GF-D8 (cell line): ENCODE measurements around the gene SND1.
A peak's percentile ranks its signal among the peaks of the same experiment; 100 is the strongest.

Experiments used
- DNase-seq: peaks from one replicate; lab custom pipeline; 2025; lab: John Stamatoyannopoulos, UW

The SND1 gene

DNA sequence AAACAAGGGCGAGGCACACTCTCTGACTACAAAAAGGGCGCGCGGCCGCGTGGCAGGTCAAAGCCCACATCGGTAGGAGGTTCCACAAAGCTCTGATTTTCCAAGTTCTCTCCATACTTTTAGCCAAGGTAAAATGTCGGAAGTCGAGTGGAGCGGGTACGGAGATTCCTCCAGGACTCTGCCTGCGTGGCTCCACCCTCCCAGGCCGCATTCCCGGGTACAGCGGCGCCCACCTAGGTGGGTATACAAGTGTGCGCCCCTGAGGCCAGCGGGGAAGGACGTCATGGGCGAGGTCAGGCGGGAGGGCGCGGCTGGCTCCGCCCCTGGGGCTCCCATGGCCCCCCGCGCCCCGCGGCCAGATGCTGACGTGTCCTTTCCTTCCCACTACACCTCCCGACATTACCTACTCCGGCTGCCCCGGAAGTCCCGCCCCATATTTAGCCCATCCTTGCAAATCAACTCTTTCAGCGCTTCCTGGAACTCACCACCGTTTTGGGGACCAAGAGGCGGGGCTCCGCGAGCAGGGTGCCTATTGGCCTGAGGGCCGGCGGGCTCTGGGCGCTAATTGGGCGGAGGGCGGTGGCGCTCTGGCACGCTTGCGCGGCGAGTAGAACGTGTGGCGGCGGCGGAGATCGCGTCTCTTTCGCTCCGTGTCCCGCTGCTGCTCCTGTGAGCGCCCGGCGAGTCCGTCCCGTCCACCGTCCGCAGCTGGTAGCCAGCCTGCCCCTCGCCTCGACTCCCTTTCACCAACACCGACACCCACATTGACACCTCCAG lies at the start of gene SND1:
TSS of gene SND1 (plus strand) at position 639 of the 777 bp plus-strand sequence. CDS start 180 bp downstream, outside the sequence.
- DNase-seq, result peak; percentile 98

DNA sequence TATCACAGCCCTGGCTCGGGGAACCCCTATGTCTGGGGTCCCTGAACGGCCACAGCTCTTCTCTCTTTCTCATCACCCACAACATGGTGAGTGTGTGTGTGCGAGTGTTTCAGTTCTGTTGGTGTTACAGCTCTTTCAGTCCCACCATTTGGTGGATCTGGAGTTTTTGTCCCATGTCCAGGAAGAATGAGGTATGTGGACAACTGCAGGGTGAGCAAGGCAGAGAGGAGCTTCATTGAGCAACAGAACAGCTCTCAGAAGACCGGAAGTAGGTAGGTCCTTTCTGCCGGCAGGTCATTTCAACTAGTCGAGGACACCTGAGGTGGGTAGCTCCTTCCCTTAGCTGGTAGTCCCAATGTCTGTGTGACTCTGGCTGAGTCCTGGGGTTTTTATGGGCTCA lies 43.5 kb upstream of the SND1 start:
- no peak for DNase-seq

DNA sequence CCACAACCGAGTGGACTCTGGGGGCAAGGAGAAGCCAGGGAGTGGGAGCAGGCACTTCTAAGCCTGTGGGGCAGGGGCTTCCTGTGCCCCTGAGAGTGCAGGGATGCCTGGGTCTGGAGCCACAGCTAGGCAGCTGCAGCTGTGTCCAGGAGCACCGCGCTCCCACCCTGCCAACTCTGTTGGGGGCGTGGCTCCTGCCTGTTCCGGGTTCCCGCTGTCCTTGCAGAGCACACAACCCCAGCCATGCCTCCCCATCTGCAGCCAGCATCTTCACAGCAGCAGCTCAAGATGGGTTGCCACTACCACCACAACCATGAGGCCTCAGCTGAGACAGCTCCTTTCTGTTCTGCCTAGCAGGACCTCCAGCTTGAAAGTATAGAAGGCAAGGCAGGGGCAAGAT lies 42.7 kb upstream of the SND1 start:
- DNase-seq, result no peak

DNA sequence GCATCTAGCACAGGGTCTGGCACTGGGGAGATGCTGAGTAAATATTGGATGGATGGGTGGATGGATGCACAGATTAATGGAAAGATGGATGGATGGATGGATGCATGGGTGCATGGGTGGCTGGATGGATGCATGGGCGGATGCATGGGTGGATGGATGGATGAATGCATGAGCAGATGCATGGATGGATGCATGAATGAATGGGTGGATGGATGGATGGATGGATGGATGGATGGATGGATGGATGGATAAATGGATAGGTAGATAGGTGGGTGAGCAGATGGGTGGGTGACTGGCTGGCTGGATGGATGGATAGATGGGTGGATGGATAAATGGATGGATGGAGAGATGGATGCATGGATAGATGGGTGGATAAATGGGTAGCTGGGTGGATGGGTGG lies 39.7 kb upstream of the SND1 start:
- DNase-seq, result no peak

DNA sequence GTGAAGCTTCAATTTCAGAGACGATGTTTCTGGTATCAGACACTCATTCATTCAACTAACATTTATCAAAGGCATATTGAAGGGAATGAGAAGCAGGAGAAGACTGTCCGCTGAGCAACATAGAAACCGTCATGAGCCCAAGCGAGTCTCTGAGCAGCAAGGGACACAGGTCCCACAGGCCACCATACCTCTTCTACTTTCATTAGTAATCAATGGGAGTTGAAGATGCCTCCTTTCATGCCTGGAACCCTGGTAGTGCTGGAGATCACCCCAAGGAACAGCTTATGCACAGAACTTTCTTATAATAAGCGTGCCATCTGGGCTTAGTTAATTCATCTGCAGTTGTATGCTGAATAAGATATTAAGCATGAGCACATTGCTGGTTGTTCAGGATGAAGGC lies 35.3 kb upstream of the SND1 start:
- DNase-seq, result no peak

DNA sequence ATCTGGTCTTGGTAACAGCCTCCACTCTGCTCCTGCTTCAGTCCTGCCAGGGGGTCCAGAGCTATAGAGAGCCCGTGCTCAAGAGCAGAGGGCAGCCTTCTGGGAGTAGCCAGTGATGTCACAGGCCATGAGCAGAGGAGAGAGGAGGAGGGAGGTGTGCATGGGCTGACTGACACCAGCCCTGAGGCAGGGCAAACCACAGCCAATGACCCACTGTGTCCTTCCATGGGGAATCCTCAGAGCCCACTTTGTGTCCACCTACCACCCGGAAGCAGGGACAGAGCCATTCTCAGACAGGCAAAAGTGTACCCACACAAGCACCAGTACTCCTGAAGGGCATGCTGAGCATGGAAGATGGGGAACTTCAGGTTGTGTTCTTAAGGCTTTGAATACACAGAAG lies 34.0 kb upstream of the SND1 start, which contains the start of gene PAX4:
TSS of gene PAX4 (minus strand) at position 101 of the 400 bp plus-strand sequence. CDS start 2,214 bp downstream, outside the sequence.
- no peak for DNase-seq

DNA sequence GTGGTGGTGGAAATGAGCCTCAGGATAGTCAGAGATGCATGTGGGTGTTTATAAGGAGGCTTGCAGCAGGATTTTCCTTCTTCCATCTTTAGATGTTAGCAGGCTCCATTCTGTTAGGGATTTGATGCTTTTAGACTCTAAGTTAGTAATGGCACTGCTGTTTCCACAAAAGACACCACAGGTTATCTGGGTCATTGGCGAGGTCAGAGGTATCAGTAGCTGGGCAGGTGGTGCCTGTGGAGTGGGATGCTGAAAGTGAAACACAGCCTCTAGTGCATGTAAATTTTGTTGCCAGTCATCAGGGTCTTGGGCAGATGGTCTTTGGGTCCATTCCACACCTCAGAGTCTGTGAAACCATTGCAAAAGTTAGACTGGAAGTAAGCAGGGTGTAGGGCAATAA lies 33.2 kb upstream of the SND1 start:
- DNase-seq, result no peak

DNA sequence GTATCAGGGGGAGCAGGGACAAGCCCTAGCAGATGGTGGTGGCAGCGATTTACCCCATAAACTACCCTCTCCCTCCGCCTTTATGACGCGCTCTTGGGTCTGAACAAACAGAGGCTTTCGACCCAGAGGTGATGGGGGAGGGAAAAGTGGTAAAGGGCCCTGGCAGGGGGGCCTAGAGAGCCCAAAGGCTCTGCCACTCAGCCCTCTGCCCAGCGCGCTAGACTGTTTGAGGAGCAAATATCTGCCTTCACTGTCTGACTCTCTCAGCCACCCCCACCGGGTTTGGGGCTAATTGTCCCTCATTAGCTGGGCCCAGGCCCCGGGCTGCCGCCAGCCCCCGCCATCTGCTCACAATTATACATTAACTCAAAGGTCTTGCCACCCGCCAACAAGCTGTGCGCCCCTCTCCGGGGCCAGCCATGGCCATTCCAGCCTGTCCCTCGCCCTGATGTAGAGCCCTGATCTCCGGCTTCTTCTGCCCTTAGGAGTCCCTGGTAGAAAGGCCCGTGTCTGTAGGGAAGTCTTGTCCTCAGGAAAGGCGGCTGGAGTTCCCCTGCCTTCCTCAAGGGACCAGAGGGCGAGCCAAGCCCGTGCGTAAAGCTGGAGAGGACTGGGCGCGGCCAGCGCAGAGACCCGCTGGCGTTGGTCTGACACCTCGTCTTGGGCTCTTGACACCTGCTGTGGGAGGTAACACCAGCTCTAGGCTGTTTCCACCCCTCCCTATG lies 32.2 kb upstream of the SND1 start:
- DNase-seq, result no peak

DNA sequence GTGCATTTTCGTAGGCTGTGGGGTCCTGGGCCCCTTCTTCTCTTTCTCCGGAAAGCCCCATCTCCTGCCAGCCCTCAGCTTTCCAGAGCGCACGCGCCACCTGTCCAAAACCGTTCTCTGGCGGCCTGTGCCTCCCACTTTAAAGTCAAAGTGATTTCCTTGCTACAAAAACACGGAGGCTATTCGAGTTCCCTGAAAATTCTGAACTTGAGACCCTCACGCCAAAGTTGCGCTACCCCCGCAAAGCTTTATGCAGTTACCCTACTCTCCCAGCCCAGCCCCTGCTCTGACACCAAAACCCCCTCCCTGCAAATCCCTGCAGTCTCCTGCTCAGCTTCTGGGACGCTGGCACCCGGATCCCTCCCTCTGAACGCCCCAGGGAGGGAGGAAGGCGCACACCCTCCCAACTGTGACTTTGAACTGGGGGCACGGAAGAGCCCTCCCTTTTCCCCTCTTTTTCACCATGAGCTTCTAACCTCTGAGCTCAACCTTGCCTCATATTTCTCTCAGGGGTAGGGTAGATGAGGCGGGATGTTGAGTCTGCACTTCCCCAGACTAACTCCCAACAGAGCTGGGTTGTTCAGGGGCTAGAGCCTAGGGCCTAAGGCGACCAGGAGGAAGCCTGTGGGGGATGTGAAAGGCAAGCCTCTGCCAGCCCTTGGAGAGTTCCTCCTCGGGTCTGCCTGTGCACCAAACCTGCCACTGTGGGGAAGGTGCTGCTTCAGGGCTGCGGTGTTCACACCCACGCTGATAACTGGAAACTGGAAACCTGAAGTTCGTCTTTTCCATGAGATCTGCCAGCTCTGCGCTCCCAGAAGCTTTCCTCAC lies 31.4 kb upstream of the SND1 start:
- no peak for DNase-seq

DNA sequence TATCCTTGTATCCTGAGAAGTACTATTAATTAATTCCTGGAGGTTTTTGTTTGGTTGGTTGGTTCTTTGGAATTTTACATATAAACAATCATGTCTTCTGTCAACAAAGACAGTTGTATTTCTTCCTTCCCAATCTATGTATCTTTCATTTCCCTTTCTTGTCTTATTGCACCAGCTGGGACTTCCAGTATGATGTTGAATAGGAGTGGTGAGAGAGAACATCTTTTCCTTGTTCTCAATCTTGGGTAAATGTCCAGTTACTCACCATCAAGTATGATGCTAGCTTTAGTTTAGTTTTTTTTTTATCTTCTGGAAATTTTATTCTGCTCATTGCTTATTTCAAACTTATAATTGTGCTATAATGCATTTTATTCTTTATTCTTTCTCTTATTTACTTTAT lies 26.7 kb upstream of the SND1 start:
- no peak for DNase-seq

DNA sequence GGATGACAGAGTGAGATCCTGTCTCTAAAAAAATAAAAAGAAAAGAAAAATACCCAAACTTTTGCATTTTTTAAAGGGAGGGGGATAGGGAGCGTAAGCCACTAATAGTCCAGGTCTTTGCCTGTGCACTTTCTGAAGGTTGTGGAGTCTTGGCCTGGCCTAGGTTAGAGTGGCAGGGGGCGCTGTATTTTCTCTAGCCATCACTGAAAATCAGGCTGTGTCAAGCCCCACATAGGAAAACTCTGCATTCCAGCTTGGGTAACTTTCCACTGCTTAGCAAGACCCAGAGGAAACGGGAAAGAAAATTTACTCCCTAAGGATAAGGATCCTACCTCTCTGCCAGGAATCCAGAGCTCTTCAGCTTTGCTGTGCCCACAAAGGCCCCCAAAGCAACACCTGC lies 23.5 kb upstream of the SND1 start:
- DNase-seq, result no peak

DNA sequence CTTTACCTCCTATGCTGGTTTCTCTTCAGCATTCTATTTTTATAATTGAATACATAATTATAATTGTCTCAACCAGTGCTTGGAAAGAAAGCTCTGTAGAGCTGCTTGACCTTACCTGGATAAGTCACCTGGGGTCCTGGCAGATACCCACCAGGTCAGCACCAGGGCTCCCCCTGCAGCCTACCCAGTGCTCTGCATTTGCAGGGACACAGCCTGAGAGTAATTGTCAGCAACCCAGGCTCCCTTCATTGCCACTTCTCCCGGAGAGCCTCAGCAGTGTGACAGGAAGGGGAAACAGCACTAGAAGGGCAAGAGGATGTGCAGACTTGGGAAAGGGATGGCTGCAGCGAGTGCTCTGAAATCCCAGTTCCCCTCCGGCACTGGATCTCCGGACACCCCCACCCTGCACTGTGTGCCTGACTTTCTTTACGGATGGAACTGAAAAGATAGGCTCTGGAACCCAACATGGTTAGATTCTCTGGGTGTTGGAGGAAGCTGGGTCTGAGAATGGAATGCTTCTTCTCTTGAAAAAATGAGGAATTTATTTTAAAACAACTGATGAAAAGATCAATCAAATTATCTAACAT lies 22.6 kb upstream of the SND1 start:
- no peak for DNase-seq

DNA sequence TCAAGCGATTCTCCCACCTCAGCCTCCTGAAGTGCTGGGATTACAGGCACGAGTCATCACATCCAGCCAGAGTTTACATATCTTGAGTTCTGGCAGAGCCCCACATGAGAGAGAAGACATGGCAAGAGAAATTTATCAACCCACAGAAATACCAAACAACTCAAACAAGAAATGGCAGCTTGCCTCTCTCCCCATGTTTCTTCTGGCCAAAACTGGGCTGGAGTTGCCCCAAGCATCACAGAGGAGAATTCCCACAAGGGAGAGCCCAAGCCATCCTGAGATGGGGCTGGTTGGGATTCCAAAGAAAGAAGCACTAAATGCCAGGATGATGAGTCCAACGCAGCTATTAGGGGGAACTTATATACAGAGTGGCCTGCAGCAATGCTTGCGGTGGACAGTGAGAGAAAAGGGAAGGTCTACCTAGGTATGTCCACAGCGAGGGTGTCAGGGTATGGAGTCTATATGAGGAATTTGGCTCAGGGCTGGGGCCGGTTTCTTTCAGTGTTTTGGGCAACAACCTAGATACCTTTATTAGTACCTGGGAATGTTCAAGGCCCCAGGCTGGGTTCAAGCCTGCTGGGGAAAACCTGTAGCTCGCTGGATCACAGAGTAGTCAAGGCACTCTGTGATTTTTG lies 19.6 kb upstream of the SND1 start:
- no peak for DNase-seq

DNA sequence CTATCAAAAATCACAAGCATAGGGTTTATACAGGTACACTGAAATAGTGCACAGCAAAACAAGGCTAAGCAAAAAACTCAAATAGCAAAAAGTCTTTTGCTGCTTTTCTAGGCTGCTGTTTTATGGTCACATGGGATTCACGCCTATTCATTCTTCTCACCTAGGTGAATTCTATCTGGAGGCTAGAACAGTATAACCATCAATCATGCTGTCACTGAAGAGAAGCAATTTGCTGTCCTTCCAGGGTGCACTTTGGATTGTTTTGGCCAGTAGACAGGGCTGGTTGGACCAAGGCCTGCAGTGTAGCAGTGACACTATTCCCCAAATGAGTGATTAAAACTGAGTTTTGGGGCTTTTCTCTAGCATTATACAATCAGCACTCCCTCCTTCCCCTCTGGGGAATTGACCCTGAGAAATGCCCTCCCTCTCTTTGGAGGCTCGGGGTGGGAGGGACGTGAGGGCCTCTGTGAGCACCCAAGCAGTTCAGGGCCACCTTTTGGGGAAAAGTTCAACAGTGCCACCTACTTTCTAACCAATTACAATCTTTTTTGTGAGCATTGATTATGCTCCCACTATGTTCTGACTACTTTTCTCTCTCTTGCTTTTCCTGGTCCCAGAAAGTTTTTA lies 16.2 kb upstream of the SND1 start:
- no peak for DNase-seq

DNA sequence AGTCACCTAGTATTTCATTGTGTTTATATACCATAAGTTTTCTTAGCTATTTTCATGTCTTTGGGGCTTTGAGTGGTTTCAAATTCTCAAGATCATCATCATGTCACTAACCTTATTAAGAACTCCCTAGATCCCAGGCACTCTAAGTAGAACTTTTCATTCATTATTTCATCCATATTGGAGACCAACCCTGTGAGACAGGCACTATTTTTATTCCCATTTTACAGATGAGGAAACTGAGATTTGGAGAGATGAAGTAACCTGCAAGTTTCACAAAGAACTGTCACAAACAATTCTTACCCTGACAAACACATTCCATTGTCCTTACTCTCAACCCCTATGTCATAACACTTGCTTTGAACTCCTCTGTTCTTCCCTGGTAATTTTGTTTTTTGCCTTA lies 13.8 kb upstream of the SND1 start:
- DNase-seq, result no peak

DNA sequence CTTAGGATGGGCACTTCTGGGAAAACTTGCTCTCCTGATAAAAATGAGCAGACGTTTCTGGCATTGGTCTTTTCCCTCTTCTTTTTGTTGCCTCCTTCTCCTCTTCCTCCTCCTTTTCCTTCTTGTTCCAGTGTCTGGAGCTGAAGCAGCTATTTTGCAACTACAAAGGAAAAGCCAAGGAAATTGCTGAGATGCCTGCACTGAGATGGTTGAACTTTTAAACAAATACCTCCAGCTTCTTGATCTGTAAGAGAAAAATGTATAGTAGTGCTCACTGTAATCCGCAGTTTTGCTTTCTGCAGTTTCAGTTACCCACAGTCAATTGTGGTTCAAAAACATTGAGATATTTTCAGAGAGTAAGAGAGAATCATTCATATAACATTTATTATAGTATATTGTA lies 7.5 kb upstream of the SND1 start:
- no peak for DNase-seq

DNA sequence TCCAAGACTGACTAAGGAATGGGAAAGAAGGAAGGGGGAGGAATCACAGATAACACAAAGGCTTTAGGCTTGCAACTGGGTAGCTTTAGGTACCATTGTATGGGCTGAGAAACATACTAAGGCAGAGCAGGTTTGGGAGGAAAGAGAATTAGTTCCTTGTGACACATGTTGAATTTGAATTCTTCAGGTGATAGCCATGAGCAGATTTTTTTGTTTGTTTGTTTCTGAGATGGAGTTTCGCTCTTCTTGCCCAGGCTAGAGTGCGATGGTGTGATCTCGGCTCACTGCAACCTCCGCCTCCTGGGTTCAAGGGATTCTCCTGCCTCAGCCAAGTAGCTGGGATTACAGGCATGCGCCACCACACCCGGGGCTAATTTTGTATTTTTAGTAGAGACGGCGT lies 4.4 kb upstream of the SND1 start:
- DNase-seq, result no peak

DNA sequence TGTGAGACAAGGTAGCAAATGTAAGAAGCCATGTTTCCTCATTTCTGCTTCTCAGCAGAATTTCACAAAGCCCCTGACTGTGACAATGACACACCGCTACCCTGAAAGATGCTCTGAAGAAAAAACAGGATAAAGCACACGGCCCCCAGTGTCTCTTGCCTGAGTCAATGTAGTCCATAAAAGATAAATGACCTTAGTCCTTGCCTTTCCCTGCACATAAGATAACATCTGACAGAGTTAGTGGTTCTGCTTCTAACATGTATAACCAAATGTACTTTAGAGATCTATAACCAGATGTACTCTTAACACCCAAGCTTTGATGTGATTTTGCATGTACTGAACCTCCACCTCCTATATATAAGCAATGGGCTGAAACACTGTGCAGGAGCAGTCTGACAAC lies 3.0 kb upstream of the SND1 start:
- DNase-seq, result no peak

DNA sequence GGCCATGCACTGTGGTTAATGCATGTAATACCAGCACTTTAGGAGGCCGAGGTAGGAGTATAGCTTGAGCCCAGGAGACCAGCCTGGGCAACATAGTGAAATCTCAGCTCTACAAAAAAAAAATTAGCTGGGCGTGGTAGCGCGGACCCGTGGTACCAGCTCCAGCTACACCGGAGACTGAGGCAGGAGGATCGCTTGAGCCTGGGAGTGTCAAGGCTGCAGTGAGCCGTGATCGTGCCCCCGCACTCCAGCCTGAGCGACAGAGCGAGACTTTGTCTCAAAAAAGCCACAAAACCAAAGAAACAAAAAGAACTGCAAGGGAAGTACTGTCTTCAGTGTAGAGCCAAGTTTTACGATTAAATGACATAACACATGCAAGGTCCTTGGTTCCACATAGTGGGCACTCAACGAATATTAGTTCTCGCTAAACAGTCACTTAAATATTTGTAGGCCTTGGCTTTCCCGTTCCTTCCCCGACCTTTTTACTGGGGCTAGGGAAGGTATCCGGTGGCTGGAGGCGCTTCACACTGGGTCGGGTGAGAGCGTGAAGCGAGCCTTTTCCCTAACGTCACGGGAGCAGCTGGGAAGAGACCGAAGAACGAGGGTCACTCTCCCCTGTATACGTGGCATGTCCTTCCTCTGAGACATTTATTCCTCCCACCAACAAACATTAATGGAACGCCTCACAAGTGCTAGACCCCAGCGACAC lies 993 bp upstream of the SND1 start:
- no peak for DNase-seq

DNA sequence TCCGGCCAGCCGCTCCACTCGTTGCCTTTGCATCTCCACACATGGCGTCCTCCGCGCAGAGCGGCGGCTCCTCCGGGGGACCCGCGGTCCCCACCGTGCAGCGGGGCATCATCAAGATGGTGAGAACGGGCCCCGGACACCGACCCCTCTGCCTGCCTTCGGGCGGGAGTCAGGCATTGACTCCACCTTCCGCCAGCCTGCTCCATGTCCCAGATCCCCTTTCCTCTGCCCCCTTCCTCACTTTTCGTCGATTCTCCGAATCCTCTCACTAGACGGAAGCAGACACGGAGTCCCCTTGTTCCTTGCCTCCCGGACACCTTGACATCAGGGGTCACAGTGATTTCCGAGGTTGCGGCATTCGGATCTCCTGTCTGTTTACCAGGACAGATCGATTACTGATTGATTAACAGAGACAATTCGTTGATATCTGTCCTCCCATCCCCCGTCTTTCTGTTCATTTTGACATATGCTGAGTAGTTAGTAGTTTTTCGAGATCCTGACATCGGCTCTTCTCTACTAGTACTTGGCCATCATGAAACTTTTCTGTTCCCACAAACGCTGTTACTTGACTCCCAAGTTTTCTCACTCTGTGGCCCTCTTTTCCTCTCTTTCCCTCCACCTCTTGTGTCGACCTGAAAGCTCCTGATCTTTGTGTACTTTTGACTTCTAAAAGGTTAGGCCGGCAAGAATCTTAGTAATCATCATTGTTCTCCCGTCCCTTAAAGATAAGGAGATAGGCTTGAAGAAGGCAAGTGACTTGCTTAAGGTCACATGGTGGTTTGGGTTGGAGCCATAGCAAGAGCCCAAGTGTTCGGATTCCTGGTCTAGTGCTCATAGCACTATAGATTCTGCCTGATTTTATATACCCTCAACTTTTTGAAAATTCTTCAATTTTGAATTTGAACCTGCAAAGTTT lies 597 bp downstream of the SND1 start:
- no peak for DNase-seq
